HCT116 (cell line): ENCODE results near the gene NFATC3. TPM values are rescaled to one million over a fixed set of nuclear protein-coding genes. Genes with fewer than 3 reads are reported as not detected.

Experiments
- ATAC-seq: fragments of 200-7000 bp; cut with Tn5 transposase; 2 replicates; pipeline ENCODE4 v1.9.1; 2020; ENCODE audit warnings: mild to moderate bottlenecking, moderate library complexity
- BruUV-seq: library from RNA; stranded (reverse); fragments of 400-500 nt; replicated peaks from 2 replicates; lab custom pipeline; 2021; lab: Mats Ljungman, UMichigan
- CTCF ChIA-PET: fragments of 300-600 bp; sonication (Branson Sonifier 250); formaldehyde crosslinking; loops from one replicate; lab custom pipeline; 2021; ENCODE audit warnings: antibody characterized with exemption; lab: Charles Lee
- POLR2A ChIA-PET: fragments of 300-600, 350-600 bp; sonication (Branson Sonifier 250); formaldehyde crosslinking; loops from one replicate; lab custom pipeline; 2021; ENCODE audit warnings: antibody characterized with exemption; lab: Charles Lee
- RAD21 ChIA-PET, 2 experiments: fragments of 300-600 bp; sonication (Branson Sonifier 250); formaldehyde crosslinking; loops; one replicate each; lab custom pipeline; 2023; ENCODE audit warnings: low total read pairs in 2 of 2; ENCODE audit not compliant: uncharacterized antibody in 2 of 2, unreplicated experiment in 2 of 2, low non-redundant PET in 1 of 2; lab: Charles Lee
- DNase-seq: peaks from one replicate; pipeline ENCODE4 v3.0.0-alpha.2; 2010; ENCODE audit warnings: low read depth, low spot score
- H2AFZ ChIP-seq: fragments of 200-600 bp; shearing (Covaris generic), sonication (generic); 2 replicates; pipeline ENCODE4 v1.6.1; 2017; ENCODE audit warnings: low read depth, mixed run types, mixed read lengths, antibody characterized with exemption, low read length; ENCODE audit not compliant: poor library complexity, severe bottlenecking
- H3K27ac ChIP-seq: 2 replicates; pipeline ENCODE4 v1.5.1; 2012; ENCODE audit warnings: low read depth, low read length
- H3K27me3 ChIP-seq: fragments of 200-600 bp; sonication (generic); 2 replicates; pipeline ENCODE4 v1.6.1; 2016; ENCODE audit warnings: mixed run types, low read length, mixed read lengths; ENCODE audit not compliant: insufficient read depth
- H3K36me3 ChIP-seq, 2 experiments: fragments of 200-500 bp in 1 of 2; fragments of 200-600 bp in 1 of 2; sonication (Bioruptor generic) in 1 of 2; sonication (generic) in 1 of 2; 2 replicates each; pipeline versions ENCODE4 v1.5.1 to v1.6.1; 2014 to 2016; ENCODE audit warnings: low read length in 2 of 2, inconsistent platforms in 1 of 2, mixed read lengths in 1 of 2, mixed run types in 1 of 2; ENCODE audit not compliant: insufficient read depth in 2 of 2, control insufficient read depth in 1 of 2
- H3K4me1 ChIP-seq, 2 experiments: fragments of 200-600 bp in 1 of 2; sonication (generic) in 1 of 2; 2 replicates each; pipeline versions ENCODE4 v1.5.1 to v1.6.1; 2012 to 2017; ENCODE audit warnings: low read length in 2 of 2, inconsistent platforms in 1 of 2, mild to moderate bottlenecking in 1 of 2, mixed read lengths in 1 of 2, mixed run types in 1 of 2, moderate library complexity in 1 of 2; ENCODE audit not compliant: insufficient read depth in 2 of 2, control insufficient read depth in 1 of 2
- H3K4me2 ChIP-seq: fragments of 200-600 bp; sonication (generic); 2 replicates; pipeline ENCODE4 v1.6.1; 2017; ENCODE audit warnings: mixed run types, low read length, mixed read lengths
- H3K4me3 ChIP-seq, 2 experiments: fragments of 200-600 bp in 1 of 2; sonication (generic) in 1 of 2; replicated peaks in 1 of 2; 2 replicates each; pipeline ENCODE4 v1.5.1; 2011 to 2016; ENCODE audit warnings: low read length in 2 of 2, control low read depth in 1 of 2, low read depth in 1 of 2, mild to moderate bottlenecking in 1 of 2, mixed read lengths in 1 of 2, mixed run types in 1 of 2
- H3K79me2 ChIP-seq: fragments of 200-600 bp; sonication (generic); 2 replicates; pipeline ENCODE4 v1.6.1; 2017; ENCODE audit warnings: mild to moderate bottlenecking, mixed run types, low read length, moderate library complexity, mixed read lengths; ENCODE audit not compliant: insufficient read depth
- H3K9ac ChIP-seq: fragments of 200-600 bp; sonication (generic); 2 replicates; pipeline ENCODE4 v1.6.1; 2016; ENCODE audit warnings: low read length, mixed read lengths
- H3K9me2 ChIP-seq: fragments of 200-600 bp; sonication (generic), shearing (Covaris generic); 2 replicates; pipeline ENCODE4 v1.6.1; 2017; ENCODE audit warnings: mixed run types, mild to moderate bottlenecking, moderate library complexity; ENCODE audit not compliant: insufficient read depth
- H3K9me3 ChIP-seq, 2 experiments: fragments of 200-500 bp in 1 of 2; fragments of 200-600 bp in 1 of 2; sonication (Bioruptor generic) in 1 of 2; sonication (generic) in 1 of 2; 2 replicates each; pipeline ENCODE4 v1.6.1; 2014 to 2017; ENCODE audit warnings: low read length in 2 of 2, mixed read lengths in 2 of 2, inconsistent platforms in 1 of 2, low read depth in 1 of 2, mild to moderate bottlenecking in 1 of 2, mixed run types in 1 of 2, moderate library complexity in 1 of 2; ENCODE audit not compliant: control insufficient read depth in 1 of 2, insufficient read depth in 1 of 2
- H4K20me1 ChIP-seq: fragments of 200-600 bp; sonication (generic), shearing (Covaris generic); 2 replicates; pipeline ENCODE4 v1.6.1; 2017; ENCODE audit warnings: mixed run types, mild to moderate bottlenecking, moderate library complexity; ENCODE audit not compliant: insufficient read depth
- CBX3 ChIP-seq: IDR thresholded peaks from 2 replicates; pipeline ENCODE4 v1.6.1; 2012; ENCODE audit warnings: low read depth
- CEBPB ChIP-seq: IDR thresholded peaks from 2 replicates; pipeline ENCODE4 v1.6.1; 2012; ENCODE audit warnings: low read depth
- EGR1 ChIP-seq: IDR thresholded peaks from 2 replicates; pipeline ENCODE4 v1.6.1; 2012; ENCODE audit warnings: low read depth
- ELF1 ChIP-seq: IDR thresholded peaks from 2 replicates; pipeline ENCODE4 v1.6.1; 2012; ENCODE audit warnings: low read depth, borderline replicate concordance
- EZH2phosphoT487 ChIP-seq: fragments of 200-600 bp; IDR thresholded peaks from 2 replicates; pipeline ENCODE4 v1.6.1; 2018; ENCODE audit warnings: antibody characterized with exemption, borderline replicate concordance
- FOSL1 ChIP-seq: IDR thresholded peaks from 2 replicates; pipeline ENCODE4 v1.6.1; 2012; ENCODE audit warnings: low read depth
- POLR2A ChIP-seq: IDR thresholded peaks from 2 replicates; pipeline ENCODE4 v1.7.0; 2011; ENCODE audit warnings: borderline replicate concordance; ENCODE audit not compliant: insufficient read depth, insufficient read length; ENCODE audit errors: extremely low read depth
- POLR2AphosphoS5 ChIP-seq: IDR thresholded peaks from 2 replicates; pipeline ENCODE4 v1.6.1; 2011; ENCODE audit warnings: mild to moderate bottlenecking, low read depth, low read length, moderate library complexity
- RAD21 ChIP-seq: IDR thresholded peaks from 2 replicates; pipeline ENCODE4 v1.6.1; 2012; ENCODE audit warnings: low read depth, mild to moderate bottlenecking
- SRF ChIP-seq: IDR thresholded peaks from 2 replicates; pipeline ENCODE4 v1.6.1; 2012; ENCODE audit warnings: low read depth
- YY1 ChIP-seq: IDR thresholded peaks from 2 replicates; pipeline ENCODE4 v1.6.1; 2011; ENCODE audit warnings: low read length, low read depth, moderate library complexity, mild to moderate bottlenecking; ENCODE audit not compliant: insufficient replicate concordance; ENCODE audit errors: extremely low read depth
- ZFX ChIP-seq: fragments of 450-650 bp; IDR thresholded peaks from 2 replicates; pipeline ENCODE4 v1.6.1; 2017
- ZNF274 ChIP-seq: fragments of 200-500 bp; sonication (Bioruptor generic); IDR thresholded peaks from 2 replicates; pipeline ENCODE4 v1.6.1; 2014; ENCODE audit warnings: mild to moderate bottlenecking, low read depth, low read length, inconsistent platforms
- intact Hi-C: fragments of 100-400 bp; cut with micrococcal nuclease; formaldehyde crosslinking; loops from 2 replicates; pipeline ENCODE4 v1.10.0; 2022
- total RNA-seq: library from RNA; stranded (reverse); gene quantifications from one replicate; pipeline ENCODE4 v1.2.1, GENCODE V29; 2021; ENCODE audit not compliant: unreplicated experiment
- TF ChIP-seq, protein P1 (sequence below): IDR thresholded peaks from 2 replicates; pipeline ENCODE4 v1.6.1; 2012
- TF ChIP-seq, protein P2 (sequence below): IDR thresholded peaks from 2 replicates; pipeline ENCODE4 v1.6.1; 2012

The NFATC3 gene
- total RNA-seq, 1 experiment from 2014 or later, result 25.6 TPM

GRCh38 chr16:68238029-68238345, 152.8 kb downstream of the NFATC3 start:
- no peak for DNase-seq
- Histone ChIP-seq H3K4me2 (peak overlapping the region; percentile 97), H3K36me3 (peaks cover 0 to 5% of the 10 kb centered on the region in 2 experiments; a peak in 1 of 4 replicates), H3K9ac (peak overlapping the region; percentile 98), H2AFZ (no peak overlapping the region), H3K79me2 (peaks cover 32% of the 10 kb centered on the region), H3K4me1 (peaks cover 29 to 47% of the 10 kb centered on the region in 2 experiments), H3K4me3 (peak overlapping the region; percentile 49 to 59), H3K27ac (peak overlapping the region; percentile 75), H3K27me3 (no peaks in the 10 kb centered on the region), H4K20me1 (peaks cover 4% of the 10 kb centered on the region; the same call in 1 of the 2 replicates), H3K9me2 (no peaks in the 10 kb centered on the region), H3K9me3 (no peaks in the 10 kb centered on the region)
- ATAC-seq, result no peak; the same call in 1 of the 2 replicates
- BruUV-seq, result TSS peak; percentile 67
- TF ChIP-seq CBX3 (no peak), POLR2AphosphoS5 (no peak), ZNF274 (no peak), POLR2A (no peak), FOSL1 (no peak), RAD21 (no peak), ZFX (no peak)
- TF ChIP-seq, protein P1, sequence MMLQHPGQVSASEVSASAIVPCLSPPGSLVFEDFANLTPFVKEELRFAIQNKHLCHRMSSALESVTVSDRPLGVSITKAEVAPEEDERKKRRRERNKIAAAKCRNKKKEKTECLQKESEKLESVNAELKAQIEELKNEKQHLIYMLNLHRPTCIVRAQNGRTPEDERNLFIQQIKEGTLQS, result no peak
- RAD21 ChIA-PET, result no interaction called here
- CTCF ChIA-PET, result interaction anchor here (0.7 to 4.3 kb wide), 4 partner anchors 11 to 144 kb away, joined by 4 to 14 read pairs (median 4); partner anchors contain the start of gene SLC7A6
- POLR2A ChIA-PET, result interaction anchor here (0.7 to 1.4 kb wide), 4 partner anchors 14 to 47 kb away, joined by 3 to 4 read pairs (median 3); no protein-coding TSS in a partner anchor
- intact Hi-C loops, result loop anchor here (10.0 kb wide), 1 partner anchor 713 kb away; the partner anchor contains the start of gene RIPOR1

- intact Hi-C loops, result no loop called here
- H3K27me3 ChIP-seq, result no peaks in the 10 kb centered on the region
- ChIA-PET POLR2A (no interaction called here), RAD21 (no interaction called here), CTCF (interaction anchor here (1.0 kb wide), 1 partner anchor 22 kb away, joined by 3 read pairs; the partner anchor contains the start of gene SLC7A6)
- H3K4me2 ChIP-seq, result no peak overlapping the region
- H3K27ac ChIP-seq, result no peak overlapping the region
- no peaks in the 10 kb centered on the region for H4K20me1 ChIP-seq
- no peaks in the 10 kb centered on the region; the same call in 1 of the 2 replicates for H3K79me2 ChIP-seq
- no peak overlapping the region for H3K9ac ChIP-seq
- no peak for ATAC-seq
- DNase-seq, result no peak
- TF ChIP-seq SRF (no peak), ZFX (no peak), ELF1 (no peak), YY1 (no peak), EGR1 (no peak), CEBPB (no peak), EZH2phosphoT487 (no peak)
- TF ChIP-seq, protein P2, sequence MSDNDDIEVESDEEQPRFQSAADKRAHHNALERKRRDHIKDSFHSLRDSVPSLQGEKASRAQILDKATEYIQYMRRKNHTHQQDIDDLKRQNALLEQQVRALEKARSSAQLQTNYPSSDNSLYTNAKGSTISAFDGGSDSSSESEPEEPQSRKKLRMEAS, result no peak
- H3K9me3 ChIP-seq, result no peaks in the 10 kb centered on the region
- H3K4me1 ChIP-seq, result peaks cover 12 to 39% of the 10 kb centered on the region in 2 experiments
- no peaks in the 10 kb centered on the region for H3K36me3 ChIP-seq
- no peak overlapping the region for H2AFZ ChIP-seq
- H3K4me3 ChIP-seq, result no peak overlapping the region
- no TSS peak for BruUV-seq
- no peaks in the 10 kb centered on the region for H3K9me2 ChIP-seq
Observed at GRCh38 chr16:68242085-68242484, 156.9 kb downstream of the NFATC3 start.
